Tibial artery (tissue), 4 donors: ENCODE data around the gene BABAM2.

ENCODE experiments used
- DNase-seq, 2 donors: peaks; one replicate each; pipeline ENCODE4 v3.0.0-alpha.2; 2019
- H3K27ac ChIP-seq, 2 donors: fragments of 200-600 bp; sonication (generic) in 1 of 2; 1 replicate in 1 of 2; 2 replicates in 1 of 2; pipeline ENCODE4 v1.5.1; 2018 to 2019; ENCODE audit warnings: mild to moderate bottlenecking in 1 of 2
- H3K27me3 ChIP-seq, 2 donors: fragments of 200-600 bp; sonication (generic) in 1 of 2; one replicate each; pipeline versions ENCODE4 v1.5.1 to v1.6.0; 2016 to 2019
- H3K36me3 ChIP-seq, 3 donors: fragments of 200-600 bp; sonication (generic) in 2 of 3; one replicate each; pipeline ENCODE4 v1.5.1; 2016 to 2019; ENCODE audit warnings: mild to moderate bottlenecking in 2 of 3
- H3K4me1 ChIP-seq, 4 donors: fragments of 200-600 bp; sonication (generic) in 2 of 4; 1 replicate in 3 of 4; 2 replicates in 1 of 4; pipeline ENCODE4 v1.5.1; 2016 to 2019
- H3K4me3 ChIP-seq, 2 donors: fragments of 200-600 bp; sonication (generic) in 1 of 2; 1 replicate in 1 of 2; 2 replicates in 1 of 2; pipeline ENCODE4 v1.5.1; 2018 to 2019; ENCODE audit warnings: mild to moderate bottlenecking in 2 of 2
- H3K9me3 ChIP-seq, 3 donors: fragments of 200-600 bp; sonication (generic) in 1 of 3; one replicate each; pipeline ENCODE4 v1.5.1; 2016 to 2019
- CTCF ChIP-seq, 2 experiments: fragments of 200-600 bp in 1 of 2; fragments of 450-650 bp in 1 of 2; IDR thresholded peaks; one replicate each; pipeline ENCODE4 v1.5.1; 2017 to 2019; ENCODE audit warnings: antibody characterized with exemption in 2 of 2, mild to moderate bottlenecking in 1 of 2, moderate library complexity in 1 of 2
- intact Hi-C: fragments of 100-400 bp; cut with DNase I; formaldehyde crosslinking; loops from one replicate; pipeline ENCODE4 v1.15.0; 2023; ENCODE audit warnings: low total_unique reads

BABAM2 gene

GRCh38 chr2:28227498-28227897, 337.0 kb downstream of the BABAM2 start:
- Histone ChIP-seq H3K4me3 (no peak overlapping the region), H3K27ac (no peak overlapping the region), H3K4me1 (peaks cover 0 to 54% (median 22%) of the 10 kb centered on the region in 4 donors), H3K36me3 (no peaks in the 10 kb centered on the region), H3K27me3 (no peaks in the 10 kb centered on the region), H3K9me3 (no peaks in the 10 kb centered on the region)
- DNase-seq: no peak
- TF ChIP-seq CTCF (IDR thresholded peaks at IDR 0.05): no peak
- intact Hi-C loops: no loop called here

GRCh38 chr2:28228434-28228995, 338.0 kb downstream of the BABAM2 start:
- intact Hi-C loops: no loop called here
- peak in 1 of 2 experiments; percentile 17 for TF ChIP-seq CTCF (IDR thresholded peaks at IDR 0.05)

DNA sequence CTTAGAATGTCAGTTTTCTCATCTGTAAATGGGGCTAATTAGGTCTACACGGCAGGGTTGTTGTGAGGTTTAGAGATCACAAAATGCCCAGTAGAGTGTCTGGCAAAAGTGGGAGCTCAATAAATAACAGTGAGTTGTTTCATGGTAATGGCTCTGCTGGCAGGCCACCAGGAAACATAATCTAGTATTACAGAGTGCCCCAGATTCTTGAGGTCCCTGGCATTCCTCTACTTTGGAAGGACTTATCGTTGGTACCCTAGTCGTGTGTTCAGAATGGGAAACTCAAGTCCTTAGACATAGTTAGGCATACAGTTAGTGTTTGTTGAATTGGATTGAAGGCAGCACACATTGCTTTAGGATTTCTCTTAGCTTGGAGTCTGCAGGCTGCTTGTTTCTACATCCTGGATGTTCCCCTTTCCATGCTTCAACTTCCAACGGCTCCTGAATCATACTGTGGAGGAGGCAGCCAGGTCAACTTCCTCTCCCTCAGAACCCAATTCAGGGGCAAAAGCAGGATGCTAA, 340.6 kb downstream of the BABAM2 start:
- H3K27ac ChIP-seq: no peak overlapping the region
- H3K36me3 ChIP-seq: no peaks in the 10 kb centered on the region
- peaks cover 0 to 46% (median 15%) of the 10 kb centered on the region in 4 donors for H3K4me1 ChIP-seq
- H3K9me3 ChIP-seq: no peaks in the 10 kb centered on the region
- TF ChIP-seq CTCF (IDR thresholded peaks at IDR 0.05): no peak
- intact Hi-C loops: no loop called here
- H3K27me3 ChIP-seq: no peaks in the 10 kb centered on the region
- H3K4me3 ChIP-seq: no peak overlapping the region
- no peak for DNase-seq

More at GRCh38 chr2:28228434-28228995, 338.0 kb downstream of the BABAM2 start:
- no peak for DNase-seq
- Histone ChIP-seq H3K4me3 (no peak overlapping the region), H3K36me3 (no peaks in the 10 kb centered on the region), H3K9me3 (no peaks in the 10 kb centered on the region), H3K4me1 (peaks cover 0 to 64% (median 24%) of the 10 kb centered on the region in 4 donors), H3K27ac (no peak overlapping the region), H3K27me3 (no peaks in the 10 kb centered on the region)

- peaks cover 0 to 46% (median 11%) of the 10 kb centered on the region in 4 donors for H3K4me1 ChIP-seq
- H3K27ac ChIP-seq: no peak overlapping the region
- DNase-seq: no peak
- intact Hi-C loops: no loop called here
- no peak overlapping the region for H3K4me3 ChIP-seq
- H3K27me3 ChIP-seq: no peaks in the 10 kb centered on the region
- no peak for TF ChIP-seq CTCF (IDR thresholded peaks at IDR 0.05)
- no peaks in the 10 kb centered on the region for H3K9me3 ChIP-seq
- H3K36me3 ChIP-seq: no peaks in the 10 kb centered on the region
Observed at GRCh38 chr2:28232295-28232694, 341.8 kb downstream of the BABAM2 start.

DNA sequence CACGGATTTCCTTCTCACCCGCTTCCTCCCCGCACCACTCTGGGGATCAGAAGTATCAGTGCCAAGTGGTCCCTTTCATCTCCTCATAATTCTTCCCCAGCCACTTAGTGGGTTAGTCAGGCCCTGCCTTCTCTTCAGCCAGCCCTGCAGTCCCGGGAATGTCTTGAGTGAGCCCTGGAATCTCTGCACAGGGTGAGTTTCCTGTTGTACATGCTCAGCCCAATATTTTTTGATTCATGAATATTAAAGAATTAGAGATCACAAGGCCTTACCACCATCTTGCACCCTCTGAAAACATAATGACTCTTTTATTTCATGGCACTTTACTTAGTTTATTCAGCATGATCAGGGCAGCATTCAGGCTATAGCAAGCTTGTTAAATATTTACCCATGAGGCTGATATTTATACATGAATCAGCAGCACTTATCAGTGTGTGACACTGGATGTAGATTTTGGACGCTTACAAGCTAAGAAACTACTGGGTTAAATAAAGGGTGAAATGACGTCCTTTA, 342.7 kb downstream of the BABAM2 start:
- H3K9me3 ChIP-seq: no peaks in the 10 kb centered on the region
- H3K4me3 ChIP-seq: no peak overlapping the region
- H3K27ac ChIP-seq: no peak overlapping the region
- peaks cover 0 to 46% (median 11%) of the 10 kb centered on the region in 4 donors for H3K4me1 ChIP-seq
- no peak for DNase-seq
- H3K27me3 ChIP-seq: no peaks in the 10 kb centered on the region
- TF ChIP-seq CTCF (IDR thresholded peaks at IDR 0.05): no peak
- no peaks in the 10 kb centered on the region for H3K36me3 ChIP-seq
- intact Hi-C loops: no loop called here
